ENCODE measurements around the gene PCDHGB6.

DNA sequence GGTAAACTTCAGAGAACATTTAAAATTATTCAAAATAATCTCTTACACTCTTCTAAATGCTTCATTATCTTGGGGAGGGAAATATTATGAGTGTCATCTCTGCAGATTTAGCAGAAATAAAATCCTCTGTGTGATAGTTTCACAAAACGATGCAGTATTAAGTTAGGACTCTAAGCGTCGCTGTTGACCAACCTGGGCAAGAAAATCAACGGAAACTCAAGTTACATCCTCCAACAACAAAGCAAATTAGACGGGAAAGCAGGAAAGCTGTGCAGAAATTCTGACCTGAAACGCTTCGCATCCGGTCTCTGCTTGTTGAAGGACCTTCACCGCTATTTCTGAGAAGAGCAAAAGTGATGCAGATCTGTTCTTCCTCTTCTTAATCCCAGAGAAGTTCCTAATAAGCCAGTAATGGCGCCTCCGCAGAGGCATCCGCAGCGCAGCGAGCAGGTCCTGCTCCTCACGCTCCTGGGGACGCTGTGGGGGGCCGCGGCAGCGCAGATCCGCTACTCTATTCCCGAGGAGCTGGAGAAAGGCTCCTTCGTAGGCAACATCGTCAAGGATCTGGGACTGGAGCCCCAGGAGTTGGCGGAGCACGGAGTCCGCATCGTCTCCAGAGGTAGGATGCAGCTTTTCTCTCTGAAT lies 34.0 kb upstream of the PCDHGB6 start, which contains the start of gene PCDHGA6:
- TF ChIP-seq EZH2 (IDR thresholded peaks at IDR 0.05) (no peak), SP1 (IDR thresholded peaks at IDR 0.05; ENCODE audit: low read depth) (no peak), RAD21 (IDR thresholded peaks at IDR 0.05; ENCODE audit: low read depth) (peak; percentile 51), POLR2A (IDR thresholded peaks at IDR 0.05; ENCODE audit: borderline replicate concordance, extremely low read depth, insufficient read depth, insufficient read length) (no peak)

All from HCT116 (cell line).